ENCODE measurements around the gene FAM193A. TPM values are rescaled to one million over a fixed set of nuclear protein-coding genes. Genes with fewer than 3 reads are reported as not detected.
"Not testable (repeated sequence)": the region's sequence is repeated elsewhere in the genome, so short reads cannot be mapped to it uniquely, and the experiment has no call there.

FAM193A gene
- total and polyA plus RNA-seq, 3 experiments from 2014 or later = 4.9 to 26.9 (median 25.8) TPM

- peaks cover 7 to 17% (median 9%) of the 10 kb centered on the region in 3 donors for H3K4me1 Mint-ChIP-seq
- H3K27me3 Mint-ChIP-seq = peaks cover 0 to 2% of the 10 kb centered on the region in 2 donors
- CTCF ChIA-PET = interaction anchor here (4.3 kb wide), 1 partner anchor 48 kb away, joined by 30 read pairs; no protein-coding TSS in a partner anchor
- Histone ChIP-seq H3K36me3 (ENCODE audit: insufficient read depth, low read length) (no peaks in the 10 kb centered on the region), H3K4me1 (ENCODE audit: insufficient read depth, low read length) (peaks cover 4% of the 10 kb centered on the region), H3K27me3 (ENCODE audit: insufficient read depth, low read length, poor library complexity, severe bottlenecking) (no peaks in the 10 kb centered on the region), H3K27ac (ENCODE audit: low read depth, low read length) (no peak overlapping the region), H3K9me3 (ENCODE audit: low read length) (no peaks in the 10 kb centered on the region), H3K4me3 (ENCODE audit: low read length) (no peak overlapping the region)
- no peak for DNase-seq
- peak overlapping the region in 1 of 7 donors; percentile 51 for H3K4me3 Mint-ChIP-seq
- peak overlapping the region in 1 of 8 donors; percentile 26 for H3K27ac Mint-ChIP-seq
- POLR2A ChIA-PET = no interaction called here
- H3K9me3 Mint-ChIP-seq = no peaks in the 10 kb centered on the region
- no peaks in the 10 kb centered on the region for H3K36me3 Mint-ChIP-seq
Observed at GRCh38 chr4:2765832-2766526, 229.5 kb downstream of the FAM193A start.

- peaks cover 0 to 2% of the 10 kb centered on the region in 2 donors for H3K27me3 Mint-ChIP-seq
- Histone ChIP-seq H3K27ac (ENCODE audit: low read depth, low read length) (no peak overlapping the region), H3K4me1 (ENCODE audit: insufficient read depth, low read length) (peaks cover 9% of the 10 kb centered on the region), H3K9me3 (ENCODE audit: low read length) (no peaks in the 10 kb centered on the region), H3K4me3 (ENCODE audit: low read length) (no peak overlapping the region), H3K36me3 (ENCODE audit: insufficient read depth, low read length) (no peaks in the 10 kb centered on the region), H3K27me3 (ENCODE audit: insufficient read depth, low read length, poor library complexity, severe bottlenecking) (no peaks in the 10 kb centered on the region)
- DNase-seq = no peak
- peaks cover 10 to 24% (median 12%) of the 10 kb centered on the region in 3 donors for H3K4me1 Mint-ChIP-seq
- no peak overlapping the region for H3K4me3 Mint-ChIP-seq
- POLR2A ChIA-PET = interaction anchor here (0.5 kb wide), 1 partner anchor 14 kb away, joined by 3 read pairs; no protein-coding TSS in a partner anchor
- peak overlapping the region in 2 of 8 donors; percentile 17 to 51 for H3K27ac Mint-ChIP-seq
- no peaks in the 10 kb centered on the region for H3K36me3 Mint-ChIP-seq
- CTCF ChIA-PET = no interaction called here
- no peaks in the 10 kb centered on the region for H3K9me3 Mint-ChIP-seq
Observed at GRCh38 chr4:2767046-2767704, 230.7 kb downstream of the FAM193A start.

GRCh38 chr4:2767705-2768074 is 231.2 kb downstream of the FAM193A start:
- no peaks in the 10 kb centered on the region for H3K36me3 Mint-ChIP-seq
- H3K27me3 ChIP-seq (ENCODE audit: insufficient read depth, low read length, poor library complexity, severe bottlenecking) = no peaks in the 10 kb centered on the region
- ChIA-PET CTCF (no interaction called here), POLR2A (no interaction called here)
- no peak overlapping the region for H3K27ac Mint-ChIP-seq
- no peak overlapping the region for H3K27ac ChIP-seq (ENCODE audit: low read depth, low read length)
- H3K4me1 Mint-ChIP-seq = peaks cover 10 to 24% (median 12%) of the 10 kb centered on the region in 3 donors
- peaks cover 9% of the 10 kb centered on the region for H3K4me1 ChIP-seq (ENCODE audit: insufficient read depth, low read length)
- no peaks in the 10 kb centered on the region for H3K9me3 Mint-ChIP-seq
- no peak for DNase-seq
- no peaks in the 10 kb centered on the region for H3K9me3 ChIP-seq (ENCODE audit: low read length)
- H3K4me3 Mint-ChIP-seq = no peak overlapping the region
- peaks cover 0 to 2% of the 10 kb centered on the region in 2 donors for H3K27me3 Mint-ChIP-seq
- no peaks in the 10 kb centered on the region for H3K36me3 ChIP-seq (ENCODE audit: insufficient read depth, low read length)
- H3K4me3 ChIP-seq (ENCODE audit: low read length) = no peak overlapping the region

GRCh38 chr4:2768124-2768523 is 231.7 kb downstream of the FAM193A start:
- no peak overlapping the region for H3K27ac Mint-ChIP-seq
- H3K36me3 Mint-ChIP-seq = no peaks in the 10 kb centered on the region
- H3K9me3 Mint-ChIP-seq = no peaks in the 10 kb centered on the region
- Histone ChIP-seq H3K36me3 (ENCODE audit: insufficient read depth, low read length) (no peaks in the 10 kb centered on the region), H3K27me3 (ENCODE audit: insufficient read depth, low read length, poor library complexity, severe bottlenecking) (no peaks in the 10 kb centered on the region), H3K9me3 (ENCODE audit: low read length) (no peaks in the 10 kb centered on the region), H3K4me3 (ENCODE audit: low read length) (no peak overlapping the region), H3K27ac (ENCODE audit: low read depth, low read length) (no peak overlapping the region), H3K4me1 (ENCODE audit: insufficient read depth, low read length) (peaks cover 9% of the 10 kb centered on the region)
- CTCF ChIA-PET = no interaction called here
- POLR2A ChIA-PET = no interaction called here
- H3K4me3 Mint-ChIP-seq = no peak overlapping the region
- DNase-seq = no peak
- peaks cover 10 to 24% (median 12%) of the 10 kb centered on the region in 3 donors for H3K4me1 Mint-ChIP-seq
- H3K27me3 Mint-ChIP-seq = peaks cover 0 to 2% of the 10 kb centered on the region in 2 donors

- Mint-ChIP-seq H3K27ac (no peak overlapping the region), H3K27me3 (peaks cover 0 to 2% of the 10 kb centered on the region in 2 donors), H3K36me3 (no peaks in the 10 kb centered on the region), H3K4me1 (peaks cover 10 to 21% (median 12%) of the 10 kb centered on the region in 3 donors), H3K9me3 (no peaks in the 10 kb centered on the region), H3K4me3 (no peak overlapping the region)
- ChIA-PET CTCF (no interaction called here), POLR2A (no interaction called here)
- Histone ChIP-seq H3K27me3 (ENCODE audit: insufficient read depth, low read length, poor library complexity, severe bottlenecking) (no peaks in the 10 kb centered on the region), H3K4me1 (ENCODE audit: insufficient read depth, low read length) (peaks cover 9% of the 10 kb centered on the region), H3K36me3 (ENCODE audit: insufficient read depth, low read length) (no peaks in the 10 kb centered on the region), H3K27ac (ENCODE audit: low read depth, low read length) (no peak overlapping the region), H3K9me3 (ENCODE audit: low read length) (no peaks in the 10 kb centered on the region), H3K4me3 (ENCODE audit: low read length) (no peak overlapping the region)
- DNase-seq = no peak
Observed at GRCh38 chr4:2768921-2769336, 232.5 kb downstream of the FAM193A start.

- H3K9me3 ChIP-seq (ENCODE audit: low read length) = no peaks in the 10 kb centered on the region
- H3K27me3 ChIP-seq (ENCODE audit: insufficient read depth, low read length, poor library complexity, severe bottlenecking) = no peaks in the 10 kb centered on the region
- POLR2A ChIA-PET = interaction anchor here (0.6 kb wide), 1 partner anchor 73 kb away, joined by 3 read pairs; no protein-coding TSS in a partner anchor
- no peaks in the 10 kb centered on the region for H3K9me3 Mint-ChIP-seq
- DNase-seq = no peak
- H3K36me3 ChIP-seq (ENCODE audit: insufficient read depth, low read length) = no peaks in the 10 kb centered on the region
- no peak overlapping the region for H3K4me3 Mint-ChIP-seq
- no peak overlapping the region for H3K4me3 ChIP-seq (ENCODE audit: low read length)
- peaks cover 9% of the 10 kb centered on the region for H3K4me1 ChIP-seq (ENCODE audit: insufficient read depth, low read length)
- H3K27ac ChIP-seq (ENCODE audit: low read depth, low read length) = no peak overlapping the region
- H3K27me3 Mint-ChIP-seq = no peaks in the 10 kb centered on the region
- CTCF ChIA-PET = interaction anchor here (0.9 to 1.4 kb wide), 4 partner anchors 11 to 183 kb away, joined by 3 read pairs; no protein-coding TSS in a partner anchor
- H3K36me3 Mint-ChIP-seq = no peaks in the 10 kb centered on the region
- peaks cover 8 to 15% (median 12%) of the 10 kb centered on the region in 3 donors for H3K4me1 Mint-ChIP-seq
- H3K27ac Mint-ChIP-seq = peak overlapping the region in 4 of 8 donors; percentile 2 to 85 (median 46)
Observed at GRCh38 chr4:2771264-2771663, 234.8 kb downstream of the FAM193A start.

- H3K27ac ChIP-seq (ENCODE audit: low read depth, low read length); H3K27ac Mint-ChIP-seq; H3K4me1 Mint-ChIP-seq; H3K9me3 ChIP-seq (ENCODE audit: low read length); DNase-seq; H3K4me1 ChIP-seq (ENCODE audit: insufficient read depth, low read length); H3K27me3 Mint-ChIP-seq; H3K36me3 ChIP-seq (ENCODE audit: insufficient read depth, low read length); H3K4me3 Mint-ChIP-seq; H3K27me3 ChIP-seq (ENCODE audit: insufficient read depth, low read length, poor library complexity, severe bottlenecking); H3K4me3 ChIP-seq (ENCODE audit: low read length): not testable (repeated sequence)
- Mint-ChIP-seq H3K36me3 (peaks cover 0 to 11% (median 0%) of the 10 kb centered on the region in 3 donors), H3K9me3 (peaks cover 7 to 13% (median 9%) of the 10 kb centered on the region in 5 donors)
- ChIA-PET POLR2A (interaction anchor here (0.6 to 1.0 kb wide), 2 partner anchors 12 to 14 kb away, joined by 3 read pairs; partner anchors contain the start of gene SH3BP2), CTCF (interaction anchor here (1.6 kb wide), 1 partner anchor 16 kb away, joined by 6 read pairs; no protein-coding TSS in a partner anchor)
Observed at GRCh38 chr4:2780643-2781042, 244.2 kb downstream of the FAM193A start.

- no peaks in the 10 kb centered on the region for H3K9me3 ChIP-seq (ENCODE audit: low read length)
- peak overlapping the region in 1 of 8 donors; percentile 62 for H3K27ac Mint-ChIP-seq
- H3K4me3 Mint-ChIP-seq = no peak overlapping the region
- peaks cover 7 to 13% (median 9%) of the 10 kb centered on the region in 5 donors for H3K9me3 Mint-ChIP-seq
- POLR2A ChIA-PET = interaction anchor here (0.7 kb wide), 1 partner anchor 24 kb away, joined by 3 read pairs; no protein-coding TSS in a partner anchor
- H3K27me3 ChIP-seq (ENCODE audit: insufficient read depth, low read length, poor library complexity, severe bottlenecking) = no peaks in the 10 kb centered on the region
- H3K36me3 ChIP-seq (ENCODE audit: insufficient read depth, low read length) = no peaks in the 10 kb centered on the region
- peaks cover 18% of the 10 kb centered on the region for H3K4me1 ChIP-seq (ENCODE audit: insufficient read depth, low read length)
- DNase-seq = no peak
- H3K4me3 ChIP-seq (ENCODE audit: low read length) = no peak overlapping the region
- CTCF ChIA-PET = interaction anchor here (1.2 kb wide), 1 partner anchor 18 kb away, joined by 3 read pairs; no protein-coding TSS in a partner anchor
- H3K27me3 Mint-ChIP-seq = no peaks in the 10 kb centered on the region
- peaks cover 0 to 11% (median 0%) of the 10 kb centered on the region in 3 donors for H3K36me3 Mint-ChIP-seq
- H3K4me1 Mint-ChIP-seq = peaks cover 9 to 21% (median 18%) of the 10 kb centered on the region in 3 donors
- no peak overlapping the region for H3K27ac ChIP-seq (ENCODE audit: low read depth, low read length)
Observed at GRCh38 chr4:2781911-2782310, 245.5 kb downstream of the FAM193A start.
